Nephron (organoid): ENCODE measurements around the gene WBP1.

ENCODE experiments used
- H3K27ac Mint-ChIP-seq, 3 experiments: 2 replicates each; pipeline ENCODE4 v1.8.0; 2020; ENCODE audit warnings: mixed read lengths in 3 of 3, mild to moderate bottlenecking in 2 of 3, moderate library complexity in 1 of 3
- H3K27me3 Mint-ChIP-seq: 2 replicates; pipeline ENCODE4 v1.8.0; 2021; ENCODE audit warnings: low read depth, mild to moderate bottlenecking, moderate library complexity, mixed read lengths
- H3K36me3 Mint-ChIP-seq: 2 replicates; pipeline ENCODE4 v1.8.0; 2020; ENCODE audit warnings: low read depth, mixed read lengths
- H3K4me1 Mint-ChIP-seq: 2 replicates; pipeline ENCODE4 v1.8.0; 2020; ENCODE audit warnings: mixed read lengths
- H3K4me3 Mint-ChIP-seq, 3 experiments: 2 replicates each; pipeline ENCODE4 v1.8.0; 2020; ENCODE audit warnings: mild to moderate bottlenecking in 3 of 3, mixed read lengths in 3 of 3, moderate library complexity in 2 of 3
- H3K9me3 Mint-ChIP-seq: 2 replicates; pipeline ENCODE4 v1.8.0; 2020; ENCODE audit warnings: mixed read lengths
- CTCF ChIP-seq, 3 experiments: fragments of 200-600 bp; sonication (generic); IDR thresholded peaks; one replicate each; pipeline ENCODE4 v1.5.0; 2021; ENCODE audit warnings: antibody characterized with exemption in 3 of 3; ENCODE audit not compliant: unreplicated experiment in 3 of 3

WBP1 gene

GRCh38 chr2:74510272-74510671 lies 52.0 kb downstream of the WBP1 start:
- no peaks in the 10 kb centered on the region for H3K9me3 Mint-ChIP-seq
- peaks cover 18% of the 10 kb centered on the region for H3K4me1 Mint-ChIP-seq
- H3K36me3 Mint-ChIP-seq: peaks cover 19% of the 10 kb centered on the region
- H3K4me3 Mint-ChIP-seq: no peak overlapping the region
- H3K27me3 Mint-ChIP-seq: peaks cover 94% of the 10 kb centered on the region
- no peak overlapping the region for H3K27ac Mint-ChIP-seq
- TF ChIP-seq CTCF (IDR thresholded peaks at IDR 0.05; ENCODE audit: unreplicated experiment in 3 of 3): no peak
